HepG2 (cell line): ENCODE results near the gene NXPE3. TPM values are rescaled to one million over a fixed set of nuclear protein-coding genes. Genes with fewer than 3 reads are reported as not detected.

Source experiments
- ATAC-seq: fragments of 200-7000 bp; cut with Tn5 transposase; 3 replicates; pipeline ENCODE4 v1.9.1; 2020; ENCODE audit warnings: mild to moderate bottlenecking, moderate library complexity
- BruUV-seq: library from RNA; stranded (reverse); fragments of 400-500 nt; replicated peaks from 2 replicates; lab custom pipeline; 2021; lab: Mats Ljungman, UMichigan
- CTCF ChIA-PET: fragments of 300-600 bp; formaldehyde crosslinking; extraction: SDS; loops from one replicate; lab custom pipeline; 2021; ENCODE audit warnings: low total read pairs, inconsistent platforms, low intra/inter-chr PET ratio; lab: Yijun Ruan, JAX
- POLR2A ChIA-PET: fragments of 350-600 bp; sonication (Branson Sonifier 250); formaldehyde crosslinking; loops from one replicate; lab custom pipeline; 2020; ENCODE audit warnings: antibody characterized with exemption, inconsistent platforms; lab: Yijun Ruan, JAX
- DNase-seq: peaks from one replicate; pipeline ENCODE4 v3.0.0-alpha.2; 2015; ENCODE audit warnings: low spot score
- FAIRE-seq: peaks from 3 replicates; lab custom pipeline; 2011; peaks lifted over from hg19 to GRCh38; lab: Jason Lieb, UNC
- H2AFZ ChIP-seq: one replicate; pipeline ENCODE4 v1.6.1; 2011; ENCODE audit warnings: low read length, inconsistent platforms
- H3K27ac ChIP-seq: fragments of 300-600 bp; 3 replicates; pipeline ENCODE4 v1.8.0; 2011; ENCODE audit warnings: mixed run types, mild to moderate bottlenecking, mixed read lengths, low read length, inconsistent platforms; ENCODE audit not compliant: insufficient read depth; ENCODE audit errors: extremely low read length
- H3K27me3 ChIP-seq, 2 experiments: fragments of 200-600 bp in 1 of 2; 2 replicates in 1 of 2; 3 replicates in 1 of 2; pipeline versions ENCODE4 v1.6.0 to v1.8.0; 2011; ENCODE audit warnings: low read length in 2 of 2, mild to moderate bottlenecking in 2 of 2, moderate library complexity in 2 of 2, inconsistent platforms in 1 of 2; ENCODE audit not compliant: insufficient read depth in 2 of 2, control insufficient read depth in 1 of 2
- H3K36me3 ChIP-seq, 2 experiments: fragments of 200-600 bp in 1 of 2; replicated peaks in 1 of 2; 2 replicates in 1 of 2; 3 replicates in 1 of 2; pipeline versions ENCODE4 v1.5.1 to v1.8.0; 2011; ENCODE audit warnings: low read length in 2 of 2, inconsistent platforms in 1 of 2; ENCODE audit not compliant: insufficient read depth in 2 of 2, control insufficient read depth in 1 of 2
- H3K4me1 ChIP-seq: 2 replicates; pipeline ENCODE4 v1.5.1; 2012; ENCODE audit warnings: low read length, inconsistent platforms; ENCODE audit not compliant: insufficient read depth
- H3K4me2 ChIP-seq: 2 replicates; pipeline ENCODE4 v1.6.0; 2011; ENCODE audit warnings: low read depth, low read length, inconsistent platforms
- H3K4me3 ChIP-seq, 3 experiments: fragments of 200-600 bp in 1 of 3; sonication (generic), shearing (Covaris generic) in 1 of 3; replicated peaks in 1 of 3; 2 replicates each; pipeline ENCODE4 v1.5.1; 2011 to 2016; ENCODE audit warnings: low read length in 3 of 3, inconsistent platforms in 2 of 3, low read depth in 2 of 3, mild to moderate bottlenecking in 2 of 3, control low read depth in 1 of 3, mixed read lengths in 1 of 3; ENCODE audit not compliant: insufficient read depth in 1 of 3
- H3K79me2 ChIP-seq: one replicate; pipeline ENCODE4 v1.6.1; 2011; ENCODE audit warnings: low read length, inconsistent platforms; ENCODE audit not compliant: insufficient read depth
- H3K9ac ChIP-seq: 2 replicates; pipeline ENCODE4 v1.6.0; 2011; ENCODE audit warnings: mild to moderate bottlenecking, low read depth, low read length, inconsistent platforms; ENCODE audit not compliant: insufficient read depth
- H3K9me3 ChIP-seq: 2 replicates; pipeline ENCODE4 v1.5.1; 2012; ENCODE audit warnings: mild to moderate bottlenecking, low read length
- H4K20me1 ChIP-seq: 2 replicates; pipeline ENCODE4 v1.6.0; 2011; ENCODE audit warnings: inconsistent platforms, mild to moderate bottlenecking, low read length, moderate library complexity; ENCODE audit not compliant: insufficient read depth
- GPN1 ChIP-seq: sonication (generic); formaldehyde crosslinking; IDR thresholded peaks from 2 replicates; pipeline ENCODE4 v1.5.1; 2020; ENCODE audit warnings: missing genetic modification reagents, borderline replicate concordance
- KMT2B ChIP-seq: IDR thresholded peaks from 2 replicates; pipeline ENCODE4 v1.6.1; 2016; ENCODE audit warnings: missing genetic modification reagents, missing compliant biosample characterization
- RBFOX2 ChIP-seq: fragments of 200-400 bp; formaldehyde crosslinking; IDR thresholded peaks from 2 replicates; pipeline ENCODE4 v1.6.1; 2017; ENCODE audit warnings: low read depth, mild to moderate bottlenecking, low read length
- RBM22 ChIP-seq: fragments of 200-400 bp; formaldehyde crosslinking; optimal IDR thresholded peaks from 2 replicates; pipeline ENCODE3; 2017; ENCODE audit warnings: mild to moderate bottlenecking, low read length, moderate library complexity
- SALL1 ChIP-seq: sonication (generic); formaldehyde crosslinking; IDR thresholded peaks from 2 replicates; pipeline ENCODE4 v1.8.0; 2022; ENCODE audit warnings: mild to moderate bottlenecking, missing genetic modification reagents
- SNAPC5 ChIP-seq: sonication (generic); formaldehyde crosslinking; IDR thresholded peaks from 2 replicates; pipeline ENCODE4 v1.8.1; 2023; ENCODE audit warnings: mild to moderate bottlenecking, missing genetic modification reagents, borderline replicate concordance
- ZNF768 ChIP-seq: sonication (generic); formaldehyde crosslinking; IDR thresholded peaks from 2 replicates; pipeline ENCODE4 v1.4.0; 2020; ENCODE audit warnings: missing genetic modification reagents
- WGBS: methylation state at CpG from one replicate; pipeline ENCODE4 v1.1.6; 2017; ENCODE audit warnings: low lambda C conversion rate; 5-methylcytosine and 5-hydroxymethylcytosine counted together
- in situ Hi-C: cut with HindIII; loops from 2 replicates; pipeline ENCODE4 v1.10.0; 2017; ENCODE audit warnings: low pct_unique_long_range_greater_than_20kb; ENCODE audit not compliant: extremely low pct_ligation_motif_present
- intact Hi-C: fragments of 100-400 bp; cut with micrococcal nuclease; formaldehyde crosslinking; loops from one replicate; pipeline ENCODE4 v1.10.0; 2022; ENCODE audit not compliant: unreplicated experiment
- polyA plus RNA-seq, 8 experiments: library from polyadenylated mRNA; depleted of rRNA in 3 of 8; stranded (reverse) in 7 of 8; unstranded in 1 of 8; fragments of >200 nt; fragmentation: Illumina TruSeq in 4 of 8; extraction: Trizol in 4 of 8; gene quantifications; 2 replicates each; pipeline versions ENCODE4 v1.2.1 to v1.2.3, GENCODE V29; 2011 to 2016; ENCODE audit warnings: low read depth in 4 of 8, missing spikeins in 1 of 8, mixed read lengths in 1 of 8; ENCODE audit not compliant: insufficient read depth in 1 of 8
- total RNA-seq, 5 experiments: library from RNA; depleted of rRNA; stranded (reverse); fragments of >200 nt; fragmentation: Illumina TruSeq; extraction: Trizol; gene quantifications; 2 replicates each; pipeline ENCODE4 v1.2.3, GENCODE V29; 2016; ENCODE audit warnings: low read depth in 1 of 5

The NXPE3 gene
- total and polyA plus RNA-seq, 2 of the 13 experiments (the other 11 are each of a cell fraction or from before 2014, with no cell fraction given), result 3.5 to 4.7 TPM

DNA sequence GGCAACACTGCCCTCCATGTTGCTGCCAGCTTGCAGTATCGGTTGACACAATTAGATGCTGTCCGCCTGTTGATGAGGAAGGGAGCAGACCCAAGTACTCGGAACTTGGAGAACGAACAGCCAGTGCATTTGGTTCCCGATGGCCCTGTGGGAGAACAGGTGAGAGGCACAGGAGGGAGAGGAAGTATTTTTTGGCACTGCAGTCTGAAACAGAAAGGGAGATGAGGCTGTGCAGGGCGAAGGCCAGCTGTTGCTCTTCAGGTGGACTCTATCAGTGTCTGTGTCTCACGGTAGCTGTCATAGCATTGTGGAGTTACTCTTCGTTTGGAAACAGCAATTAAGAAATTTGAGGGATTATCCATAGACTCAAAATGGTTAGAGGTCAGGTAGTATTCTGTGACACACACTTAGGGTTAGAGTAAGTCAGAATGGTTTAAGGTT, 78.3 kb downstream of the NXPE3 start:
- peaks cover 46% of the 10 kb centered on the region for H4K20me1 ChIP-seq
- H3K79me2 ChIP-seq, result no peaks in the 10 kb centered on the region
- CTCF ChIA-PET, result no interaction called here
- POLR2A ChIA-PET, result no interaction called here
- peaks cover 47% of the 10 kb centered on the region for H3K4me1 ChIP-seq
- no peak overlapping the region for H3K9ac ChIP-seq
- no peak for ATAC-seq
- no peaks in the 10 kb centered on the region for H3K9me3 ChIP-seq
- peak overlapping the region; percentile 9; the same call in 1 of the 2 replicates for H3K4me2 ChIP-seq
- in situ Hi-C loops, result no loop called here
- BruUV-seq, result no TSS peak
- H3K27me3 ChIP-seq, result no peaks in the 10 kb centered on the region
- TF ChIP-seq SNAPC5 (CRISPR knock-in tag) (no peak), GPN1 (no peak), SALL1 (CRISPR knock-in tag) (0 out of 2 replicates have a peak, but pooled peaks have one; percentile 13), RBM22 (peak; percentile 59), ZNF768 (CRISPR knock-in tag) (peak; percentile 37; the same call in 1 of the 2 replicates)
- intact Hi-C loops, result no loop called here
- peaks cover 30 to 76% of the 10 kb centered on the region in 2 experiments for H3K36me3 ChIP-seq
- H2AFZ ChIP-seq, result no peak overlapping the region
- 98% methylated on average over 8 of the region's 8 CpGs for WGBS
- no peak for DNase-seq
- no peak overlapping the region for H3K4me3 ChIP-seq
- FAIRE-seq, result no peak
- H3K27ac ChIP-seq, result no peak overlapping the region

DNA sequence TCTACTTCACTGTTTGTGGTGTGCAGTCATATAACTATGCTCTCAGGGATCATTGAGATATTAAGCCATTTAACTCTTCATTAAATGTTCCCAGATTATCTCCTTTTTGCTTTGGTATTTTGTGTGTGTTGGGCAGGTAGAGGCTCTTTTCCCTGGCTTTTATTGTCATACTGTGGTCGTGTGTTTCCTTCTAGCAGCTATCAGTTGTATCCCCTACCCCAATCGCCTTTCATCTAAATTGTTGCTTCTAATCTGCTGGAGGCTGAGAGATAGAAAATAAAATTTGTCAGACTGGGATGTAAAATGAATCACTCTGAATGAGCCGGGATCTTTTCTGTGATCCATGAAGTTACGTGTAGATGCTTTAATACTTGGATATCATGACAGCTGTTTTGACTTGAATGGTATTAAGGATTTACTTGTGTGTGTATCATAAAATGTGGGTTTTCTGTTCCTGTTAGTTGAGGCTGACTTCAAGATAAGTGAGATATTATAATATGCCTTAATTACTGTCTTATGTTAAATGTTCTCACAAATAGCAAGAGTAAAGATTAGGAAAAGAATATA, 79.5 kb downstream of the NXPE3 start:
- Histone ChIP-seq H3K9ac (no peak overlapping the region), H3K79me2 (no peaks in the 10 kb centered on the region), H3K27me3 (no peaks in the 10 kb centered on the region), H3K4me1 (peaks cover 35% of the 10 kb centered on the region), H4K20me1 (peaks cover 34% of the 10 kb centered on the region), H3K36me3 (peaks cover 23 to 63% of the 10 kb centered on the region in 2 experiments), H2AFZ (no peak overlapping the region), H3K27ac (no peak overlapping the region), H3K4me3 (no peak overlapping the region), H3K4me2 (no peak overlapping the region), H3K9me3 (no peaks in the 10 kb centered on the region)
- BruUV-seq, result no TSS peak
- FAIRE-seq (no peak), ATAC-seq (no peak), DNase-seq (no peak)
- 86% methylated on average over 4 of the region's 4 CpGs for whole genome bisulfite sequencing
- in situ Hi-C loops (no loop called here), intact Hi-C loops (no loop called here)
- ChIA-PET CTCF (no interaction called here), POLR2A (no interaction called here)
- TF ChIP-seq RBFOX2, result peak; percentile 52
- TF ChIP-seq KMT2B (CRISPR knock-in tag), result no peak
- TF ChIP-seq, all 625 proteins: peak for 1
